Measurements from ENCODE around the gene PDE4A. TPM values are rescaled to one million over a fixed set of nuclear protein-coding genes. Genes with fewer than 3 reads are reported as not detected.
A peak's percentile ranks its signal among the peaks of the same experiment; 100 is the strongest.

Gene PDE4A
- total and polyA plus RNA-seq, 8 donors = 2.3 to 30.7 (median 10.0) TPM

DNA sequence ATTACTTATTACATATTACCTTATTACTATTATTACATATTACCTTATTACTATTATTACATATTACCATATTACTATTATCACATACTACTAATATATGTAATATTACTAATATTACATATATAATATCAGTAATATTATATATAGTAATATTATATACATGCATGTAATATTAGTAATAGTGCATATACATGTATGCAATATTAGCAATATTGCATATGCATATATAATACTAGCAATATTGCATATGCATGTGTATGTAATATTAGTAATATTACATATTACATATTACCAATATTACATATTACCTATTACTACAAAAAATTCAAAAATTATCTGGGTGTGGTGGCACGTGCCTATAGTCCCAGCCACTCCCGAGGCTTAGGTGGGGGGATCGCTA lies 22.4 kb downstream of the PDE4A start:
- 92 to 98% (median 96%) methylated on average over 3 of the region's 3 CpGs for WGBS, 5 donors
- H3K4me1 ChIP-seq = no peaks in the 10 kb centered on the region
- DNase-seq = no peak
- no peak overlapping the region for H3K4me3 ChIP-seq
- H3K27me3 ChIP-seq = no peaks in the 10 kb centered on the region
- H3K27ac ChIP-seq = no peak overlapping the region
- TF ChIP-seq POLR2A (IDR thresholded peaks at IDR 0.05) = no peak
- TF ChIP-seq CTCF (IDR thresholded peaks at IDR 0.05) = no peak
- TF ChIP-seq POLR2AphosphoS5 (IDR thresholded peaks at IDR 0.05) = no peak
- TF ChIP-seq EP300 (IDR thresholded peaks at IDR 0.05) = no peak
- peaks cover 12 to 32% (median 24%) of the 10 kb centered on the region in 4 donors for H3K36me3 ChIP-seq
- intact Hi-C loops (cut with DNase I; ENCODE audit: low total_unique reads) = no loop called here
- H3K9me3 ChIP-seq = no peaks in the 10 kb centered on the region

GRCh38 chr19:10449037-10449436 lies 28.7 kb downstream of the PDE4A start:
- Histone ChIP-seq H3K27ac (no peak overlapping the region), H3K9me3 (no peaks in the 10 kb centered on the region), H3K4me3 (no peak overlapping the region), H3K27me3 (no peaks in the 10 kb centered on the region), H3K4me1 (no peaks in the 10 kb centered on the region), H3K36me3 (peaks cover 31 to 56% (median 52%) of the 10 kb centered on the region in 4 donors)
- intact Hi-C loops (cut with DNase I; ENCODE audit: low total_unique reads) = no loop called here
- 87 to 97% (median 93%) methylated on average over 7 of the region's 7 CpGs for WGBS, 5 donors
- no peak for TF ChIP-seq POLR2AphosphoS5 (IDR thresholded peaks at IDR 0.05)
- TF ChIP-seq POLR2A (IDR thresholded peaks at IDR 0.05) = no peak
- no peak for TF ChIP-seq CTCF (IDR thresholded peaks at IDR 0.05)
- no peak for TF ChIP-seq EP300 (IDR thresholded peaks at IDR 0.05)
- DNase-seq = no peak

- intact Hi-C loops (cut with DNase I; ENCODE audit: low total_unique reads) = no loop called here
- 87 to 98% (median 90%) methylated on average over 12 to 14 of the region's 14 CpGs for WGBS, 5 donors
- TF ChIP-seq POLR2AphosphoS5 (IDR thresholded peaks at IDR 0.05) (no peak), EP300 (IDR thresholded peaks at IDR 0.05) (no peak), POLR2A (IDR thresholded peaks at IDR 0.05) (no peak), CTCF (IDR thresholded peaks at IDR 0.05) (no peak)
- Histone ChIP-seq H3K27me3 (no peaks in the 10 kb centered on the region), H3K9me3 (no peaks in the 10 kb centered on the region), H3K4me3 (no peak overlapping the region), H3K36me3 (peaks cover 36 to 69% (median 64%) of the 10 kb centered on the region in 4 donors), H3K27ac (no peak overlapping the region), H3K4me1 (no peaks in the 10 kb centered on the region)
- no peak for DNase-seq
Measured at GRCh38 chr19:10450191-10450852, 30.0 kb downstream of the PDE4A start.

- Histone ChIP-seq H3K36me3 (peaks cover 36 to 73% (median 67%) of the 10 kb centered on the region in 4 donors), H3K4me1 (no peaks in the 10 kb centered on the region), H3K27me3 (no peaks in the 10 kb centered on the region), H3K27ac (no peak overlapping the region), H3K9me3 (no peaks in the 10 kb centered on the region), H3K4me3 (no peak overlapping the region)
- DNase-seq = peak in 1 of 2 donors; percentile 35
- intact Hi-C loops (cut with DNase I; ENCODE audit: low total_unique reads) = no loop called here
- no peak for TF ChIP-seq POLR2AphosphoS5 (IDR thresholded peaks at IDR 0.05)
- no peak for TF ChIP-seq POLR2A (IDR thresholded peaks at IDR 0.05)
- no peak for TF ChIP-seq EP300 (IDR thresholded peaks at IDR 0.05)
- TF ChIP-seq CTCF (IDR thresholded peaks at IDR 0.05) = no peak
- WGBS, 5 donors = 75 to 89% (median 83%) methylated on average over 22 to 25 of the region's 25 CpGs
Measured at GRCh38 chr19:10450853-10451609, 30.7 kb downstream of the PDE4A start.
